GM12878 (cell line): ENCODE measurements around the gene NIPA2. TPM values are rescaled to one million over a fixed set of nuclear protein-coding genes. Genes with fewer than 3 reads are reported as not detected.

ENCODE experiments used
- ATAC-seq: fragments of 200-7000 bp; cut with Tn5 transposase; 3 replicates; pipeline ENCODE4 v1.9.1; 2020; ENCODE audit warnings: mild to moderate bottlenecking, moderate library complexity
- BruUV-seq: library from RNA; stranded (reverse); fragments of 400-500 nt; replicated peaks from 2 replicates; lab custom pipeline; 2021; lab: Mats Ljungman, UMichigan
- CTCF ChIA-PET: fragments of 300-600 bp; sonication (Branson Sonifier 250); formaldehyde crosslinking; extraction: SDS; loops from one replicate; lab custom pipeline; 2021; ENCODE audit warnings: inconsistent platforms; lab: Yijun Ruan, JAX
- POLR2A ChIA-PET: fragments of 350-600 bp; formaldehyde crosslinking; extraction: SDS; loops from one replicate; lab custom pipeline; 2021; ENCODE audit warnings: inconsistent platforms; lab: Charles Lee
- RAD21 ChIA-PET: fragments of 300-600 bp; sonication (Branson Sonifier 250); formaldehyde crosslinking; loops from one replicate; lab custom pipeline; 2023; ENCODE audit warnings: antibody characterized with exemption; ENCODE audit not compliant: unreplicated experiment; lab: Charles Lee
- SMC1A ChIA-PET: fragments of 300-600 bp; sonication (Branson Sonifier 250); formaldehyde crosslinking; loops from one replicate; lab custom pipeline; 2023; ENCODE audit not compliant: unreplicated experiment, uncharacterized antibody; lab: Charles Lee
- DNase-seq: peaks from one replicate; pipeline ENCODE4 v3.0.0-alpha.2; 2011; ENCODE audit warnings: low read depth, low spot score
- FAIRE-seq: peaks from 3 replicates; lab custom pipeline; 2011; peaks lifted over from hg19 to GRCh38; lab: Jason Lieb, UNC
- H2AFZ ChIP-seq: 2 replicates; pipeline ENCODE4 v1.6.0; 2011; ENCODE audit warnings: low read depth, low read length, control low read depth; ENCODE audit not compliant: control insufficient read depth
- H3K27ac ChIP-seq: 2 replicates; pipeline ENCODE4 v1.5.1; 2011; ENCODE audit warnings: control low read depth; ENCODE audit not compliant: control insufficient read depth, insufficient read depth
- H3K27me3 ChIP-seq, 2 experiments: replicated peaks in 1 of 2; 2 replicates each; pipeline versions ENCODE4 v1.6.0 to v1.6.1; 2011; ENCODE audit warnings: low read length in 1 of 2; ENCODE audit not compliant: control insufficient read depth in 2 of 2, insufficient read depth in 2 of 2
- H3K36me3 ChIP-seq, 2 experiments: 2 replicates each; pipeline ENCODE4 v1.5.1; 2011; ENCODE audit warnings: low read length in 1 of 2; ENCODE audit not compliant: control insufficient read depth in 2 of 2, insufficient read depth in 2 of 2
- H3K4me1 ChIP-seq: 2 replicates; pipeline ENCODE4 v1.6.1; 2011; ENCODE audit warnings: mild to moderate bottlenecking, low read length, moderate library complexity, mixed read lengths; ENCODE audit not compliant: control insufficient read depth, insufficient read depth
- H3K4me2 ChIP-seq: 2 replicates; pipeline ENCODE4 v1.6.0; 2011; ENCODE audit warnings: control low read depth; ENCODE audit not compliant: control insufficient read depth, insufficient read depth
- H3K4me3 ChIP-seq: fragments of 200-600 bp; sonication (generic); 2 replicates; pipeline ENCODE4 v1.5.1; 2016
- H3K79me2 ChIP-seq: 2 replicates; pipeline ENCODE4 v1.6.0; 2011; ENCODE audit warnings: low read length; ENCODE audit not compliant: control insufficient read depth, insufficient read depth
- H3K9ac ChIP-seq: 2 replicates; pipeline ENCODE4 v1.8.0; 2011; ENCODE audit warnings: low read length, control low read depth, mixed read lengths; ENCODE audit not compliant: control insufficient read depth, insufficient read depth
- H3K9me3 ChIP-seq: replicated peaks from 3 replicates; pipeline ENCODE4 v1.5.1; 2011; ENCODE audit warnings: mild to moderate bottlenecking, low read length; ENCODE audit not compliant: control insufficient read depth, insufficient read depth
- H4K20me1 ChIP-seq: 2 replicates; pipeline ENCODE4 v1.6.0; 2011; ENCODE audit not compliant: control insufficient read depth, insufficient read depth
- ATF7 ChIP-seq: fragments of 450-650 bp; IDR thresholded peaks from 2 replicates; pipeline ENCODE4 v1.6.1; 2016; ENCODE audit warnings: low read depth, mild to moderate bottlenecking
- MEF2B ChIP-seq: fragments of 450-650 bp; IDR thresholded peaks from 2 replicates; pipeline ENCODE4 v1.6.1; 2018; ENCODE audit warnings: mild to moderate bottlenecking, moderate library complexity; ENCODE audit not compliant: partially characterized antibody, poor library complexity, severe bottlenecking
- POLR2A ChIP-seq: IDR thresholded peaks from 2 replicates; pipeline ENCODE4 v1.6.1; 2011; ENCODE audit warnings: low read depth, mild to moderate bottlenecking, low read length
- POLR2AphosphoS5 ChIP-seq: IDR thresholded peaks from 2 replicates; pipeline ENCODE4 v1.6.1; 2011; ENCODE audit warnings: mild to moderate bottlenecking, low read length, inconsistent platforms
- PRDM15 ChIP-seq: fragments of 450-650 bp; formaldehyde crosslinking; IDR thresholded peaks from 2 replicates; pipeline ENCODE4 v1.4.0; 2020; ENCODE audit warnings: mild to moderate bottlenecking, moderate library complexity
- RAD51 ChIP-seq: fragments of 450-650 bp; IDR thresholded peaks from 2 replicates; pipeline ENCODE4 v1.6.1; 2016; ENCODE audit warnings: moderate library complexity, mild to moderate bottlenecking, inconsistent platforms
- SMAD1 ChIP-seq: fragments of 450-650 bp; IDR thresholded peaks from 2 replicates; pipeline ENCODE4 v1.6.1; 2018; ENCODE audit warnings: mild to moderate bottlenecking, low read depth; ENCODE audit not compliant: partially characterized antibody
- SUPT20H ChIP-seq: IDR thresholded peaks from 2 replicates; pipeline ENCODE4 v1.6.1; 2011; ENCODE audit warnings: low read depth, mild to moderate bottlenecking, low read length, moderate library complexity, borderline replicate concordance; ENCODE audit not compliant: control insufficient read depth
- ZBTB4 ChIP-seq: fragments of 450-650 bp; formaldehyde crosslinking; IDR thresholded peaks from 2 replicates; pipeline ENCODE4 v1.4.0; 2022; ENCODE audit warnings: mild to moderate bottlenecking, moderate library complexity
- WGBS: methylation state at CpG from one replicate; pipeline ENCODE4 v1.1.6; 2016; ENCODE audit warnings: low lambda C conversion rate; ENCODE audit not compliant: insufficient replicate concordance, insufficient coverage; ENCODE audit errors: missing lambda C conversion rate; 5-methylcytosine and 5-hydroxymethylcytosine counted together
- in situ Hi-C: fragments of 300-500 bp; cut with MboI; formaldehyde crosslinking; loops from 9 replicates; pipeline ENCODE4 v1.14.3; 2018; ENCODE audit warnings: mixed read lengths
- intact Hi-C: fragments of 100-400 bp; cut with micrococcal nuclease; formaldehyde crosslinking; loops from one replicate; pipeline ENCODE4 v1.14.2; 2022; ENCODE audit not compliant: unreplicated experiment
- polyA plus RNA-seq, 11 experiments: library from polyadenylated mRNA; depleted of rRNA in 4 of 11; unstranded in 6 of 11; stranded (reverse) in 5 of 11; fragments of >200 nt; fragmentation: Nextera tagmentation in 4 of 11; fragmentation: Illumina TruSeq in 1 of 11; extraction: Ambion mirVana in 4 of 11; extraction: Trizol in 1 of 11; gene quantifications; 1 replicate in 1 of 11; 2 replicates in 10 of 11; pipeline versions ENCODE4 v1.2.1 to v1.2.3, GENCODE V29; 2011 to 2016; ENCODE audit warnings: inconsistent platforms in 2 of 11, missing spikeins in 2 of 11, low read depth in 1 of 11
- total RNA-seq, 4 experiments: library from RNA; depleted of rRNA in 3 of 4; stranded (reverse); fragments of >200 nt in 3 of 4; fragmentation: Illumina TruSeq in 1 of 4; extraction: Trizol in 1 of 4; gene quantifications; 2 replicates each; pipeline versions ENCODE4 v1.2.1 to v1.2.3, GENCODE V29; 2013 to 2021

Gene NIPA2
- total and polyA plus RNA-seq, 10 of the 15 experiments (the other 5 are each of a cell fraction or from before 2014, with no cell fraction given): 24.4 to 159 (median 96.5) TPM

- H3K36me3 ChIP-seq: peaks cover 14 to 54% of the 10 kb centered on the region in 2 experiments
- intact Hi-C loops: no loop called here
- H3K79me2 ChIP-seq: no peaks in the 10 kb centered on the region; the same call in 1 of the 2 replicates
- POLR2A ChIA-PET: no interaction called here
- H3K9me3 ChIP-seq: no peaks in the 10 kb centered on the region
- no peaks in the 10 kb centered on the region for H3K4me1 ChIP-seq
- 96% methylated on average over 2 of the region's 2 CpGs for WGBS
- no peak for ATAC-seq
- TF ChIP-seq RAD51: no peak
- in situ Hi-C loops: no loop called here
- FAIRE-seq: no peak
- TSS peak; percentile 9 for BruUV-seq
- CTCF ChIA-PET: interaction anchor here (0.6 kb wide), 1 partner anchor 30 kb away, joined by 3 read pairs; no protein-coding TSS in a partner anchor
- no peak overlapping the region for H2AFZ ChIP-seq
- H3K27ac ChIP-seq: no peak overlapping the region
- RAD21 ChIA-PET: no interaction called here
- DNase-seq: no peak
- H4K20me1 ChIP-seq: no peaks in the 10 kb centered on the region
- SMC1A ChIA-PET: interaction anchor here (1.2 kb wide), 1 partner anchor 8 kb away, joined by 3 read pairs; no protein-coding TSS in a partner anchor
- H3K9ac ChIP-seq: no peak overlapping the region
- H3K4me2 ChIP-seq: no peak overlapping the region
- no peaks in the 10 kb centered on the region for H3K27me3 ChIP-seq
- no peak overlapping the region for H3K4me3 ChIP-seq
Measured at GRCh38 chr15:22861161-22861560, 22.7 kb downstream of the NIPA2 start.

- no peak for DNase-seq
- no peak overlapping the region for H3K9ac ChIP-seq
- H3K79me2 ChIP-seq: no peaks in the 10 kb centered on the region; the same call in 1 of the 2 replicates
- no peaks in the 10 kb centered on the region for H3K4me1 ChIP-seq
- H3K27ac ChIP-seq: no peak overlapping the region
- no peaks in the 10 kb centered on the region for H4K20me1 ChIP-seq
- peaks cover 15 to 60% of the 10 kb centered on the region in 2 experiments for H3K36me3 ChIP-seq
- intact Hi-C loops: no loop called here
- FAIRE-seq: no peak
- no TSS peak for BruUV-seq
- WGBS: 89% methylated on average over 3 of the region's 3 CpGs
- H2AFZ ChIP-seq: no peak overlapping the region
- in situ Hi-C loops: no loop called here
- no peak overlapping the region for H3K4me2 ChIP-seq
- CTCF ChIA-PET: no interaction called here
- no peaks in the 10 kb centered on the region for H3K27me3 ChIP-seq
- SMC1A ChIA-PET: interaction anchor here (0.6 kb wide), 1 partner anchor 56 kb away, joined by 3 read pairs; no protein-coding TSS in a partner anchor
- ATAC-seq: no peak
- H3K9me3 ChIP-seq: no peaks in the 10 kb centered on the region
- no peak overlapping the region for H3K4me3 ChIP-seq
- POLR2A ChIA-PET: no interaction called here
- RAD21 ChIA-PET: no interaction called here
- TF ChIP-seq MEF2B: no peak
- no peak for TF ChIP-seq POLR2A
- no peak for TF ChIP-seq POLR2AphosphoS5
- no peak for TF ChIP-seq SUPT20H
- no peak for TF ChIP-seq ATF7
- TF ChIP-seq ZBTB4 (CRISPR knock-in tag): no peak
- TF ChIP-seq SMAD1: no peak
- no peak for TF ChIP-seq PRDM15 (CRISPR knock-in tag)
Measured at GRCh38 chr15:22863356-22863755, 24.9 kb downstream of the NIPA2 start.
